Gastroesophageal sphincter (tissue), 4 donors: Measurements from ENCODE around the gene SNX9. TPM values are rescaled to one million over a fixed set of nuclear protein-coding genes. Genes with fewer than 3 reads are reported as not detected.

Experiments used
- ATAC-seq: fragments of 150-250 bp; one replicate; pipeline ENCODE4 v1.9.1; 2016; ENCODE audit warnings: mild to moderate bottlenecking, moderate library complexity
- H3K27ac ChIP-seq, 4 donors: fragments of 200-600 bp; sonication (generic) in 3 of 4; 1 replicate in 3 of 4; 2 replicates in 1 of 4; pipeline ENCODE4 v1.5.1; 2016 to 2019
- H3K27me3 ChIP-seq: fragments of 200-600 bp; sonication (generic); one replicate; pipeline ENCODE4 v1.5.1; 2019
- H3K36me3 ChIP-seq, 2 donors: fragments of 200-600 bp; sonication (generic); one replicate each; pipeline ENCODE4 v1.5.1; 2019; ENCODE audit warnings: control low read depth in 1 of 2
- H3K4me1 ChIP-seq, 3 donors: fragments of 200-600 bp; sonication (generic); 1 replicate in 2 of 3; 2 replicates in 1 of 3; pipeline ENCODE4 v1.5.1; 2016 to 2019; ENCODE audit warnings: control low read depth in 2 of 3
- H3K4me3 ChIP-seq, 2 donors: fragments of 200-600 bp; sonication (generic); one replicate each; pipeline ENCODE4 v1.5.1; 2019; ENCODE audit warnings: mild to moderate bottlenecking in 1 of 2, moderate library complexity in 1 of 2
- H3K9me3 ChIP-seq, 3 donors: fragments of 200-600 bp; sonication (generic); one replicate each; pipeline ENCODE4 v1.5.1; 2017 to 2019; ENCODE audit warnings: control low read depth in 2 of 3
- EP300 ChIP-seq: sonication (generic); formaldehyde crosslinking; IDR thresholded peaks from one replicate; pipeline ENCODE4 v1.6.1; 2017; ENCODE audit warnings: antibody characterized with exemption, mild to moderate bottlenecking
- POLR2A ChIP-seq, 2 donors: fragments of 450-650 bp; IDR thresholded peaks; one replicate each; pipeline ENCODE4 v1.6.1; 2017; ENCODE audit warnings: antibody characterized with exemption in 2 of 2, mild to moderate bottlenecking in 2 of 2, moderate library complexity in 1 of 2
- POLR2AphosphoS5 ChIP-seq: sonication (generic); formaldehyde crosslinking; IDR thresholded peaks from one replicate; pipeline ENCODE4 v1.6.1; 2017; ENCODE audit warnings: antibody characterized with exemption
- WGBS, 2 donors: methylation state at CpG; one replicate each; pipeline ENCODE4 v1.1.5; 2018; ENCODE audit warnings: low coverage in 1 of 2; 5-methylcytosine and 5-hydroxymethylcytosine counted together
- total RNA-seq, 4 donors: library from RNA; depleted of rRNA; stranded (reverse); fragments of >200 nt; gene quantifications; one replicate each; pipeline ENCODE4 v1.1.0, GENCODE V29; 2016
- TF ChIP-seq, protein P1 (sequence below), 4 experiments: fragments of 200-600 bp in 2 of 4; fragments of 450-650 bp in 2 of 4; sonication (generic) in 1 of 4; IDR thresholded peaks; one replicate each; pipeline ENCODE4 v1.5.1; 2017 to 2019; ENCODE audit warnings: antibody characterized with exemption in 4 of 4, mild to moderate bottlenecking in 2 of 4, moderate library complexity in 2 of 4

Gene SNX9
- total RNA-seq, 4 donors from 2014 or later, result 68.3 to 101 (median 85.0) TPM

DNA sequence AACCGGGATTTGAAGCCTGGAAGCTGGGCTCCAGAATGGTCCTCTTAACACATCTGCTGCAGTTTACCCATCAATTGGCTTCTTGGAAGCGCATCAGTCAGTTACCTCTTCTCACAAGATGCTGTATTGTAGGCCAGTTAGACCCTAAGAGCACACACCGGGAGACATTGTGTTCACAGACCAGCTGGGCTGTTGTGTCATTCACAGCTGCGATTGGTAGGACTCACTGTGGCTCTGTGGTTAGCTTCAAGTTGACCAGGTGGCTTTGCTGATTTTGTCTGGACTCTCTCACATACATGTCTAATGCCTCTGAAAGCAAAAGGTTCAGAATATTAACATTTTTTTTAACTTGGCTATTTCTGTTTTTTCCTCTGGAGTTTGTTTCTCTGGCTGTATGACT lies 64.8 kb downstream of the SNX9 start:
- Histone ChIP-seq H3K27ac (no peak overlapping the region), H3K4me1 (peaks cover 0 to 8% (median 0%) of the 10 kb centered on the region in 3 donors), H3K9me3 (no peaks in the 10 kb centered on the region), H3K27me3 (no peaks in the 10 kb centered on the region), H3K36me3 (peaks cover 0 to 61% of the 10 kb centered on the region in 2 donors), H3K4me3 (no peak overlapping the region)
- WGBS, 2 donors, result 93% methylated on average over 4 of the region's 4 CpGs
- TF ChIP-seq EP300 (no peak), POLR2A (IDR thresholded peaks at IDR 0.05) (no peak), POLR2AphosphoS5 (no peak)
- TF ChIP-seq, protein P1, sequence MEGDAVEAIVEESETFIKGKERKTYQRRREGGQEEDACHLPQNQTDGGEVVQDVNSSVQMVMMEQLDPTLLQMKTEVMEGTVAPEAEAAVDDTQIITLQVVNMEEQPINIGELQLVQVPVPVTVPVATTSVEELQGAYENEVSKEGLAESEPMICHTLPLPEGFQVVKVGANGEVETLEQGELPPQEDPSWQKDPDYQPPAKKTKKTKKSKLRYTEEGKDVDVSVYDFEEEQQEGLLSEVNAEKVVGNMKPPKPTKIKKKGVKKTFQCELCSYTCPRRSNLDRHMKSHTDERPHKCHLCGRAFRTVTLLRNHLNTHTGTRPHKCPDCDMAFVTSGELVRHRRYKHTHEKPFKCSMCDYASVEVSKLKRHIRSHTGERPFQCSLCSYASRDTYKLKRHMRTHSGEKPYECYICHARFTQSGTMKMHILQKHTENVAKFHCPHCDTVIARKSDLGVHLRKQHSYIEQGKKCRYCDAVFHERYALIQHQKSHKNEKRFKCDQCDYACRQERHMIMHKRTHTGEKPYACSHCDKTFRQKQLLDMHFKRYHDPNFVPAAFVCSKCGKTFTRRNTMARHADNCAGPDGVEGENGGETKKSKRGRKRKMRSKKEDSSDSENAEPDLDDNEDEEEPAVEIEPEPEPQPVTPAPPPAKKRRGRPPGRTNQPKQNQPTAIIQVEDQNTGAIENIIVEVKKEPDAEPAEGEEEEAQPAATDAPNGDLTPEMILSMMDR (IDR thresholded peaks at IDR 0.05), result no peak
- ATAC-seq, result no peak

DNA sequence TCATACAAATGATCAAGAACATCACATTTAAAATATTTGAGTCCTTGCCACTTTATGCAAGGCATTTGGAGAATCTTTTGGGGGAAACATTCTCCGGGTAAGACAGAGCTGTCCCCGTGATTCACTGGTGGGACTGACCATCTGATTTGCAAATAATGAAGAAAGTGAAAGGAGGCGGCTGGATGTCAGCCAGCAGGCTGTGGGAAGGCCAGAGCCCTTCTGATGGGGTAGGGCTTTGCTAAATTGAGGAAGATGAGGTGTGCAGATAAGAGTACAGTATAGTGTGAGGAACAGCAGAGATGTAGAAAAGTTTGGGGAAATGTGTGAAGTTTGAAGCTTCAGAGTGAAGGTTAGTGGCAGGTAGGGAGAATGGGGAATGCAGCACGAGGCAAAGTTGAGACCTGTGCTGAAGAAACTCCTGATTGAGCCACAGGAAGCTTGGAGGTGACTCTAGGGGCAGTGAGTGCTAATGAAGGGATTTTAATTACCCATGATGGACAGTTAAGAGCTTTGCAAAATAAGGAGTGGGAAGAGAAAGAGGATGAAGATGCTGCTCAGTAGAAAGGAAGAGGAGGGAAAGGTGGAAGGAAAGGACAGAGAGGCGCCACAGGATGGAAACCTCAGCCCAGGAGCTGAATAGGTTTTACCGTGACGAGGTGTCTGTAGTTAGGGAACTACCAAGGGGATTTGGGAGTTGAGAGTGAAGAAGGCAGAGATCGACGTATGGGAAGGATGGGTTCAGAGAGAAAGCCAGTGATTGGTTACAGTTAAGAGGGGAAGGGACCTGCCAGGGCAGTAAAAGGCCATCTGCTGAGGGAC lies 68.7 kb downstream of the SNX9 start:
- Histone ChIP-seq H3K9me3 (no peaks in the 10 kb centered on the region), H3K4me1 (no peaks in the 10 kb centered on the region), H3K4me3 (no peak overlapping the region), H3K27me3 (no peaks in the 10 kb centered on the region), H3K36me3 (peaks cover 0 to 42% of the 10 kb centered on the region in 2 donors), H3K27ac (no peak overlapping the region)
- ATAC-seq, result no peak
- WGBS, 2 donors, result 80 to 95% methylated on average over 7 to 9 of the region's 9 CpGs
- TF ChIP-seq, protein P1 (IDR thresholded peaks at IDR 0.05), result no peak

DNA sequence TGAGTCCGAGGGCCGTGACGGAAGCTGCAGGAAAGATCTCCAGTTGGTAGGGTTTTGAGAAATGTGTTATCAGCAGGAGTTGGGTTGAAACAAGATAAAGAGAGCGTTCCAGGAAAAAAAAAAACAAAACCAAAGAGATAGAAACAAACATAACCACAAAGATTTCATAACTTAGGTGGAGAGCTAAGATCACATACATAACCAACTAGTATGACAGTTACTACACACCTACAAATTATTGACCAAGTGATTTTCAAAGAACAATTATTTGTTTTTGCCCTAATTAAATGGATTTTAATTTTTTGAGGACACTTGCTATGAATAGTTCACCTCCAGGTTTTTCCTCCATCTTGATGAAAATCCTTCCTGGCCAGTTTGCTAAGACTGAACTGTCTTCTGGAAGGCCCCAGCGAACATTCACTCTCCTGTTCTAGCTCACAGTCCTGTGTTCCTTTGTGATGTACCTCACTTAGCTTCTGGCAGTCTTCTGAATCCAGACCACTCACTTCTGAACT lies 69.4 kb downstream of the SNX9 start:
- Histone ChIP-seq H3K9me3 (no peaks in the 10 kb centered on the region), H3K27ac (no peak overlapping the region), H3K4me1 (no peaks in the 10 kb centered on the region), H3K27me3 (no peaks in the 10 kb centered on the region), H3K4me3 (no peak overlapping the region), H3K36me3 (peaks cover 0 to 42% of the 10 kb centered on the region in 2 donors)
- no peak for ATAC-seq
- WGBS, 2 donors, result 88 to 93% methylated on average over 4 to 5 of the region's 5 CpGs
- TF ChIP-seq EP300 (no peak), POLR2A (IDR thresholded peaks at IDR 0.05) (no peak), POLR2AphosphoS5 (no peak)
- TF ChIP-seq, protein P1 (IDR thresholded peaks at IDR 0.05), result no peak

DNA sequence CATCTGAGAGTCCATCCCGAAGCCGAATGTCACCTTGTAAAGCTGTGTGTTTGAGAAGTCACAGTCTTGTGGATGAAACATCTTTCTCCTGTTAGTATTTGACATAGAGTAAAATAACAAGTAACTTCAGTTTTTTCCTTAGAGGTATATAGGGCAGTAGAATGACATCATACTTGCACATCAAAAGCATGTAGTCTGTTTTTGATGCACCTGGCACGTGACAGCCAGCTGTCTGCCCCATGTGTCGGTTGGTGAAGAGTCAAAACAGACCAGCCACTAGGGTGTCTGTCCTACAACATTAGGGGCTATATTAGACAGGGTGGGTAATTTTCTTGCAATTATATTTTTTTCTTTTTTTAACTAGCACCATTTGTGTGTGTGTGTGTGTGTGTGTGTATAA lies 70.2 kb downstream of the SNX9 start:
- H3K36me3 ChIP-seq, result peaks cover 0 to 42% of the 10 kb centered on the region in 2 donors
- H3K9me3 ChIP-seq, result no peaks in the 10 kb centered on the region
- ATAC-seq, result no peak
- H3K4me3 ChIP-seq, result no peak overlapping the region
- 94 to 100% methylated on average over 2 to 4 of the region's 4 CpGs for WGBS, 2 donors
- TF ChIP-seq POLR2AphosphoS5, result no peak
- TF ChIP-seq POLR2A (IDR thresholded peaks at IDR 0.05), result no peak
- no peak for TF ChIP-seq EP300
- TF ChIP-seq, protein P1 (IDR thresholded peaks at IDR 0.05), result no peak
- H3K27me3 ChIP-seq, result no peaks in the 10 kb centered on the region
- H3K27ac ChIP-seq, result no peak overlapping the region
- no peaks in the 10 kb centered on the region for H3K4me1 ChIP-seq

DNA sequence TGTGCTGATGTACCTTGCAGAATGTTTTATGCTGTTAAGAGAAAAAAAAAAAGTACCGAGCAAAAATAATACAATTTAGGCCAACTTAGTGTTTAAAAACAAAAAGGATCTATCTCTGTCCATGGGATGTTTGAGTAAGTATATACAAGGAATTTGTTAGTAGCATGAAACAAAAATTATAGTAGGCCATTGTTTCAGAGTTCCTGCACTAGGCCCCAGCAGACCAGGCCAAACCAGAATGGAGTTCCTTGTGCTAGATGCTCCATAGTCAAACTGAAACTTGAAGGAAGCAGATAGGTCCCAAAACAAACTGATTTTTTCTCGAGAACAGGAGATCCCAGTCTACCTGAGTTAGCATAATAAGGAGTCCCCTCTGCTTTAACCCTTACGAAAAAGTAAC lies 72.5 kb downstream of the SNX9 start:
- Histone ChIP-seq H3K27me3 (no peaks in the 10 kb centered on the region), H3K4me3 (no peak overlapping the region), H3K4me1 (no peaks in the 10 kb centered on the region), H3K36me3 (peaks cover 0 to 42% of the 10 kb centered on the region in 2 donors), H3K27ac (no peak overlapping the region), H3K9me3 (no peaks in the 10 kb centered on the region)
- TF ChIP-seq POLR2A (IDR thresholded peaks at IDR 0.05), result no peak
- no peak for TF ChIP-seq EP300
- TF ChIP-seq POLR2AphosphoS5, result no peak
- TF ChIP-seq, protein P1 (IDR thresholded peaks at IDR 0.05), result no peak
- 82 to 89% methylated on average over 3 of the region's 3 CpGs for WGBS, 2 donors
- no peak for ATAC-seq
